ENCODE measurements around the gene ELFN2. TPM values are rescaled to one million over a fixed set of nuclear protein-coding genes. Genes with fewer than 3 reads are reported as not detected.

The ELFN2 gene
- total RNA-seq, 1 donor = under 0.01 TPM

DNA sequence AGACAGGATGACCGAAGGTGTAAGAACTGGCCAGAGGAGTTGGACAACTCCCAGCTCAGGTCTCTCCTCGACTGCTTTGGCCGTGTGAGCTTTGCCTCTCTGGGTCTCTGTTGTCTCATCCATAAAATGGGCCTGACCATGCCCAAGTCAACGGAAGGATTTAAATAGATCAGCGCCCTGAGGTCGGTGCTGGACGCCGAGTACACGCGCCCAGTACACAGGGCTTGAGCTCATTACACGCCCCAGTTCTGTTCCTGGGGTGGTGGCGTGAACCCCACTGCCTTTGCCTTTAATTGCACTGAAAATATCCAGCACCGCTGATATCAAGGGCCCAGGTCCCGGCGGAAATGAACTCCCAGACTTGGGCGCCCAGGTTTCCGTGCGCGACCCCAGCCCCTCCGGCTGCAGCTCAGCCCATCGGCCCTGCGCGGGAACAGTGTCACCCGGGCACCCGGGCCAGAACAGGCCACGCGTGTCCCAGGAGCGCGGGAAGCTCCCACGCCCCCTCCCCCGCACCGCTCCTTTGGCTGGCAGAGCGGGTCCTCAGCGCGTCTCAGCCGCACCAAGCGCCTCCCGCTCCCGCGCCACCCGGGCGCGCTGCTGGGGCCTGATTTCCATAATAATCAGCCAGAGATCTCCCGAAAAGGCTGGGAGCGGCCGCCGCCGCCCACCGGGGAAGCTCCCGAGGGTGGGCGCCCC, 102.8 kb downstream of the ELFN2 start:
- no peak for DNase-seq (ENCODE audit: low read depth in 2 of 3, low spot score in 2 of 3)

DNA sequence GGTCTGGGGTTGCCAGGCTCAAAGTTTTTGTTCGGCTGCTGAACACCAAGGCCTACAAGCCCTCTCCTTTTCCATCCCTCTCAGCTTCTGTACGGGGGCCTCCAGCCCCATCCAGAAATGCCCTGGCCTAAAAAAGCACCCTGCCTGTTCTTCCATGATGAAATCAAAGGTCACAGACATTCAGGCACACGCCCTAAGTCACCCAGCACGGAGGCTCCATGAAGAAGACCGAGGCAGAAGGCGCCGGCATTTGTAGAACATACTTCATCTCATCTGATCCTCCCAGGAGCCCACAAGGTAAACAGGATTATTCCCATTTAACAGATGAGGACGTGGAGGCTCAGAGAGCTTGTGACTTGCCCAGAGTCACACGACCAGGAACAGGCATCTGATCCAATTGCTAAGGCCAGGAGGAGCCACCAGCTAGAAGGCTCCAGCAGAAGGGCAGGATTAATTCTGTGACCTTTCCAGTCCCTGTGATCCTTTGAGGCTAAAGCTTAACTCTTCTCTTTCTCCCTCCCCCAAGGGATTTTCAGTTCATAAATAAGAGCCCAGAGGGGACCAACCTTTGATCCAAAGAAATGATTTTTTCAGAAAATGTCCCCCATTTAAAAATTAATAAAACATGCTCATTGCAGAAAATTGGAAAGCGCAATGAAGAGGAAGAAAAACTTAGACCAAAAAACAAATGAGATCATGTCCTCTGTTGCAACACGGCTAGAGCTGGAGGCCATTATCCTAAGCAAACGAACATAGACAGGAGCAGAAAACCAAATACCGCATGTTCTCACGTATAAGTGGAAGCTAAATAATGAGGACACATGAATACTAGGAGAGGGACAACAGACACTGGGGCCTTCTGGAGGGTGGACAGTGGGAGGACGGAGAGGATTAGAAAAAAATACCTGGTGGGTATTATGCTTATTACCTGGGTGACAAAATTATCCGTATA, 106.3 kb downstream of the ELFN2 start:
- DNase-seq (ENCODE audit: low read depth in 2 of 3, low spot score in 2 of 3) = no peak

DNA sequence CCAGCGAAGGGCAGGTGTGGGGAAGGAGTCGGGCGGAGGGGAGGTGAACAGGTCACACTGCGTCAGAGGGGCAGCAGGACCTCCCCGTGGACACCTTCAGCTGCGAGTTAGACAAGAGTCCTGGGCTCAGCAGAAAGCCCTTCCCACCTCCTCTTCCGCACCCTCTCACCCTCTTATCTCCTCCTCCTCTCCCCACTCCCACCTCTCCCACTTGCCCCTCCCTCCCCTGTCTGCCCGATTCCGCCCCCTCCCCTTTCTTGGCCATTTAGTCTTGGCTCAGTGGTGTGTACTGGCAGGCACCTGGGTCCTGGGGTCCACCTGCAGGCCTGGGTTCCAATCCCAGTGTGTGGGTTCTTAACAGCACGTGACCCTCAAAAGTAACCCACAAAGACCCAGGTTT, 107.8 kb downstream of the ELFN2 start:
- no peak for DNase-seq (ENCODE audit: low read depth in 2 of 3, low spot score in 2 of 3)

GRCh38 chr22:37318364-37319109, 108.7 kb downstream of the ELFN2 start:
- no peak for DNase-seq (ENCODE audit: low read depth in 2 of 3, low spot score in 2 of 3)

Other genes starting within 250 kb of the ELFN2 start
- gene C1QTNF6, start 239.2 kb downstream of the ELFN2 start, total RNA-seq = 1.6 TPM
- under 0.01 TPM for gene SSTR3, start 215.0 kb downstream of the ELFN2 start, total RNA-seq
- 399 TPM for gene RAC2, start 183.2 kb downstream of the ELFN2 start, total RNA-seq
- 65.7 TPM for gene CYTH4, start 145.0 kb downstream of the ELFN2 start, total RNA-seq
- gene MFNG, start 58.9 kb upstream of the ELFN2 start, total RNA-seq = 176 TPM
- gene CARD10, start 91.9 kb upstream of the ELFN2 start, total RNA-seq = 0.54 TPM
- under 0.01 TPM for gene CDC42EP1, start 133.0 kb upstream of the ELFN2 start, total RNA-seq
- 1.1 TPM for gene LGALS2, start 152.6 kb upstream of the ELFN2 start, total RNA-seq
- 57.6 TPM for gene GGA1, start 181.4 kb upstream of the ELFN2 start, total RNA-seq
- gene SH3BP1, start 212.2 kb upstream of the ELFN2 start, total RNA-seq = 32.3 TPM
- gene PDXP, start 231.2 kb upstream of the ELFN2 start, total RNA-seq = 25.6 TPM
- gene LGALS1, start 248.2 kb upstream of the ELFN2 start, total RNA-seq = 346 TPM